Body of pancreas (tissue), 4 donors: Measurements from ENCODE around the gene TXNDC16.

ENCODE experiments used
- CTCF ChIP-seq, 7 experiments: fragments of 450-650 bp in 4 of 7; fragments of 200-600 bp in 3 of 7; sonication (generic) in 3 of 7; IDR thresholded peaks; one replicate each; pipeline ENCODE4 v1.5.1; 2016 to 2019; ENCODE audit warnings: antibody characterized with exemption in 7 of 7
- POLR2A ChIP-seq, 3 donors: fragments of 450-650 bp; IDR thresholded peaks; one replicate each; pipeline ENCODE4 v1.6.1; 2016; ENCODE audit warnings: antibody characterized with exemption in 3 of 3, mild to moderate bottlenecking in 2 of 3

DNA sequence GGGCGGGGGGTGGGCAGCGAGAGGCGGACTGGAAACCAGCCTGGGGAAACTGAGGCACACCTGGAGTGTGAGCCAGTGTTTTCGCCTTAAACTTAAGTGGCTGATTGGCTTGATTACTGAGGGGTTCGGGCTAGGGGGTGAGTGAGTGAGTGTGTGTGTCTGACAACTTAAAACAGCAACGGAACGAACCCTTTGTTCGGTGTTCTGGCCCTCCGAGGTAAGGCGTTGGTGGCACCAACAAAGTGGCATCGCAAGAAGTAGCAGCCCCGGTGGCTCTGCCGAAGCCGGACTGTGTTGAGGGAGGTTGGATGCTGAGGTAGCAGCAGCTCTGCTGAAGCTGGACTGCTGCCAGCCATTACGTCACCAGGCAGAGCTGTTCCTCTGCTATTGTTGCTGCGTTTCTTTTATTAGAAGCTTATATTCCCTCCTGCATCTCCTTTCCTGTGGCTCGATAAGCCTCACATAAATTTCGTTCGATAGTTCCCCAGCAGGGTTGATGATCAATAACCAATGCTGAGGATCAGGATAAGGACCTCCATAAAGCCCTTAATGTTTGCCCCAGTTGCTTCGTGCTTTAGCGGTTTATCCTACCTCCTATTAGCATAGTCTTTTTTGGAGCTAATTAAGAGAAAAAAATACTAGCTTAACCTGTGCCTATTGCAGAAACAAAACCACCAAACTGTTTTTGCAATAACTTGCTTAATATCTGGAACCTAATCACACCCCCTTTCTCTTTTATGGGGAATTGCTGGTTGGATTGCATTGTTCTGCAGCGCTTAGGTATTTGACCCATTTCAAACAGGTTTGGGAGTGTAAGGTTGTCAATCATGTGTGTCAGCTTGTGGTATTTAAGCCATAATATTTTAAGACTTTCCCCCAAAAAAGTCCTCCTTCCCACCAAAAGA, 1.6 kb upstream of the TXNDC16 start:
- TF ChIP-seq CTCF (IDR thresholded peaks at IDR 0.05), result peak in 2 of 7 experiments; percentile 13 to 15
- peak in 2 of 3 donors; percentile 51 to 63 for TF ChIP-seq POLR2A (IDR thresholded peaks at IDR 0.05)
